ENCODE results near the gene DENND1A. TPM values are rescaled to one million over a fixed set of nuclear protein-coding genes. Genes with fewer than 3 reads are reported as not detected.

The DENND1A gene
- total RNA-seq, 1 experiment from 2014 or later, result 13.0 TPM

- Mint-ChIP-seq H3K4me3 (ENCODE audit: low read depth, unreplicated experiment) (no peak overlapping the region), H3K27me3 (ENCODE audit: unreplicated experiment) (no peaks in the 10 kb centered on the region), H3K4me1 (ENCODE audit: low read depth, unreplicated experiment) (peaks cover 8% of the 10 kb centered on the region), H3K9me3 (ENCODE audit: low read depth, unreplicated experiment) (no peaks in the 10 kb centered on the region), H3K36me3 (ENCODE audit: insufficient read depth, unreplicated experiment) (no peaks in the 10 kb centered on the region), H3K27ac (ENCODE audit: unreplicated experiment) (no peak overlapping the region)
- TF ChIP-seq, protein P1, sequence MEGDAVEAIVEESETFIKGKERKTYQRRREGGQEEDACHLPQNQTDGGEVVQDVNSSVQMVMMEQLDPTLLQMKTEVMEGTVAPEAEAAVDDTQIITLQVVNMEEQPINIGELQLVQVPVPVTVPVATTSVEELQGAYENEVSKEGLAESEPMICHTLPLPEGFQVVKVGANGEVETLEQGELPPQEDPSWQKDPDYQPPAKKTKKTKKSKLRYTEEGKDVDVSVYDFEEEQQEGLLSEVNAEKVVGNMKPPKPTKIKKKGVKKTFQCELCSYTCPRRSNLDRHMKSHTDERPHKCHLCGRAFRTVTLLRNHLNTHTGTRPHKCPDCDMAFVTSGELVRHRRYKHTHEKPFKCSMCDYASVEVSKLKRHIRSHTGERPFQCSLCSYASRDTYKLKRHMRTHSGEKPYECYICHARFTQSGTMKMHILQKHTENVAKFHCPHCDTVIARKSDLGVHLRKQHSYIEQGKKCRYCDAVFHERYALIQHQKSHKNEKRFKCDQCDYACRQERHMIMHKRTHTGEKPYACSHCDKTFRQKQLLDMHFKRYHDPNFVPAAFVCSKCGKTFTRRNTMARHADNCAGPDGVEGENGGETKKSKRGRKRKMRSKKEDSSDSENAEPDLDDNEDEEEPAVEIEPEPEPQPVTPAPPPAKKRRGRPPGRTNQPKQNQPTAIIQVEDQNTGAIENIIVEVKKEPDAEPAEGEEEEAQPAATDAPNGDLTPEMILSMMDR (IDR thresholded peaks at IDR 0.05; ENCODE audit: unreplicated experiment), result no peak
- CTCF ChIA-PET, result no interaction called here
- no peak for DNase-seq
- intact Hi-C loops (cut with micrococcal nuclease; ENCODE audit: unreplicated experiment), result no loop called here
- BruUV-seq (replicated peaks), result no TSS peak
Measured at GRCh38 chr9:123715258-123715657, 214.7 kb downstream of the DENND1A start.

DNA sequence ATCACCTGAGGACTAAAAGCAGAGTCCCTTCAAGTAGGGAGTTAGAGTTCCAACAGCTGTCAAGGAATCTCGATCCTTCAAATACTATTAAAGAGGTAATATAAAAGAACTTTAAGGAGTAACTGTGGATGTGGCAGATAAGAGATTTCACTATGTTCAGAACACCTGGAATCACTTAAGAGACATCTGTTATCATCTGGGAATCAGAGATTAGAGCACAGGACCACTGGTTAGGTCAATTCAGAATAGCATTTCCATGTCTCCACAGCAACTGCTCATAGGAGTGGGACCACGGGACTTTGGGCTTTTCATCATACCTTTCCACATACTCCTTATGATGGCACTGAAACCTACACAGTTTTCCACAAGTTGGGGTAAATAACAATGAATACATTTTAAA lies 216.6 kb downstream of the DENND1A start:
- H3K27me3 Mint-ChIP-seq (ENCODE audit: unreplicated experiment), result no peaks in the 10 kb centered on the region
- H3K4me3 Mint-ChIP-seq (ENCODE audit: low read depth, unreplicated experiment), result no peak overlapping the region
- no peak overlapping the region for H3K27ac Mint-ChIP-seq (ENCODE audit: unreplicated experiment)
- H3K9me3 Mint-ChIP-seq (ENCODE audit: low read depth, unreplicated experiment), result no peaks in the 10 kb centered on the region
- TF ChIP-seq, protein P1 (IDR thresholded peaks at IDR 0.05; ENCODE audit: unreplicated experiment), result no peak
- peaks cover 8% of the 10 kb centered on the region for H3K4me1 Mint-ChIP-seq (ENCODE audit: low read depth, unreplicated experiment)
- DNase-seq, result no peak
- intact Hi-C loops (cut with micrococcal nuclease; ENCODE audit: unreplicated experiment), result no loop called here
- CTCF ChIA-PET, result no interaction called here
- H3K36me3 Mint-ChIP-seq (ENCODE audit: insufficient read depth, unreplicated experiment), result no peaks in the 10 kb centered on the region
- no TSS peak for BruUV-seq (replicated peaks)

DNA sequence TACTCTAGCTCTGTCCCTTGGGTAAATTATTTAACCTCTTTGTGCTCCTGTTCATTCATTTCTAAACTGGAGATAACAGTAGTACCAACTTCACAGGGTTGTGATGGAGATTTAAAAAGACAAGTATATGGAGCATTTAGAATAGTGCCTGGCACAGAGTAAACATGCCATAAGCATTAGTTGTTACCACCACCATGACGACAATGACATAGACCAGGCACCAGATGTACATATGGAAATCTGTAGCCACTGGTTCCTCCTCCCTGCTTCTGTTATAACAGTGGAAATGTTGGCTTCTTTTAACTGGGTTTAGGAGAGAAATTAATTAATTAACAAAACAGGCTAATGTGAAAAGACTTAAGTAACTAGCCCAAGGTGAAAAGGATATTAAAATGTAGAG lies 217.5 kb downstream of the DENND1A start:
- Mint-ChIP-seq H3K9me3 (ENCODE audit: low read depth, unreplicated experiment) (no peaks in the 10 kb centered on the region), H3K27ac (ENCODE audit: unreplicated experiment) (no peak overlapping the region), H3K36me3 (ENCODE audit: insufficient read depth, unreplicated experiment) (no peaks in the 10 kb centered on the region), H3K4me3 (ENCODE audit: low read depth, unreplicated experiment) (no peak overlapping the region), H3K4me1 (ENCODE audit: low read depth, unreplicated experiment) (peaks cover 8% of the 10 kb centered on the region), H3K27me3 (ENCODE audit: unreplicated experiment) (no peaks in the 10 kb centered on the region)
- CTCF ChIA-PET, result no interaction called here
- TF ChIP-seq, protein P1 (IDR thresholded peaks at IDR 0.05; ENCODE audit: unreplicated experiment), result no peak
- no TSS peak for BruUV-seq (replicated peaks)
- intact Hi-C loops (cut with micrococcal nuclease; ENCODE audit: unreplicated experiment), result no loop called here
- no peak for DNase-seq

DNA sequence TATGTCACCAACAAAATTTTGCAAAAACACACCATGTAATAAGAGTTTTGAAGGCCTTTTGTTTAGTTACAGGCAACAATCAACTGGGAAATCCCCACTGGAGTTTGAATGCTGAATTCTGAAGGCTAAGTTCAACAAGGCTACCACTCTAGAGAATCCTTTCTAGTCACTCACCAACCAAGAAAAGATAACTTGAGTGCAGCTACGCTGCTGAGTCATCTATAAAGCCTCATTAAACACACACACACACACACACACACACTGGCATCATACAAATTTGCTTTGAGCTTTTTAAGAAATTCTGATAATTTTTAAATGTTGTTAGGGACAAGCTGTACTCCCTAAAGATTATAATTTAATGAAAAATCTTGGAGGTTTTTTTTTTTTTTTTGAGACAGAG lies 219.6 kb downstream of the DENND1A start:
- CTCF ChIA-PET, result interaction anchor here (0.8 kb wide), 1 partner anchor 15 kb away, joined by 3 read pairs; no protein-coding TSS in a partner anchor
- H3K36me3 Mint-ChIP-seq (ENCODE audit: insufficient read depth, unreplicated experiment), result no peaks in the 10 kb centered on the region
- no TSS peak for BruUV-seq (replicated peaks)
- peaks cover 8% of the 10 kb centered on the region for H3K4me1 Mint-ChIP-seq (ENCODE audit: low read depth, unreplicated experiment)
- no peak for DNase-seq
- no peak overlapping the region for H3K27ac Mint-ChIP-seq (ENCODE audit: unreplicated experiment)
- TF ChIP-seq, protein P1 (IDR thresholded peaks at IDR 0.05; ENCODE audit: unreplicated experiment), result no peak
- H3K27me3 Mint-ChIP-seq (ENCODE audit: unreplicated experiment), result no peaks in the 10 kb centered on the region
- intact Hi-C loops (cut with micrococcal nuclease; ENCODE audit: unreplicated experiment), result no loop called here
- H3K9me3 Mint-ChIP-seq (ENCODE audit: low read depth, unreplicated experiment), result no peaks in the 10 kb centered on the region
- H3K4me3 Mint-ChIP-seq (ENCODE audit: low read depth, unreplicated experiment), result no peak overlapping the region

All from Calu3 (cell line).